ENCODE results near the gene SLC2A4RG. TPM values are rescaled to one million over a fixed set of nuclear protein-coding genes. Genes with fewer than 3 reads are reported as not detected.
"Not testable (repeated sequence)": the region's sequence is repeated elsewhere in the genome, so short reads cannot be mapped to it uniquely, and the experiment has no call there.

SLC2A4RG gene
- total and polyA plus RNA-seq, 2 donors = 33.4 to 66.1 TPM

DNA sequence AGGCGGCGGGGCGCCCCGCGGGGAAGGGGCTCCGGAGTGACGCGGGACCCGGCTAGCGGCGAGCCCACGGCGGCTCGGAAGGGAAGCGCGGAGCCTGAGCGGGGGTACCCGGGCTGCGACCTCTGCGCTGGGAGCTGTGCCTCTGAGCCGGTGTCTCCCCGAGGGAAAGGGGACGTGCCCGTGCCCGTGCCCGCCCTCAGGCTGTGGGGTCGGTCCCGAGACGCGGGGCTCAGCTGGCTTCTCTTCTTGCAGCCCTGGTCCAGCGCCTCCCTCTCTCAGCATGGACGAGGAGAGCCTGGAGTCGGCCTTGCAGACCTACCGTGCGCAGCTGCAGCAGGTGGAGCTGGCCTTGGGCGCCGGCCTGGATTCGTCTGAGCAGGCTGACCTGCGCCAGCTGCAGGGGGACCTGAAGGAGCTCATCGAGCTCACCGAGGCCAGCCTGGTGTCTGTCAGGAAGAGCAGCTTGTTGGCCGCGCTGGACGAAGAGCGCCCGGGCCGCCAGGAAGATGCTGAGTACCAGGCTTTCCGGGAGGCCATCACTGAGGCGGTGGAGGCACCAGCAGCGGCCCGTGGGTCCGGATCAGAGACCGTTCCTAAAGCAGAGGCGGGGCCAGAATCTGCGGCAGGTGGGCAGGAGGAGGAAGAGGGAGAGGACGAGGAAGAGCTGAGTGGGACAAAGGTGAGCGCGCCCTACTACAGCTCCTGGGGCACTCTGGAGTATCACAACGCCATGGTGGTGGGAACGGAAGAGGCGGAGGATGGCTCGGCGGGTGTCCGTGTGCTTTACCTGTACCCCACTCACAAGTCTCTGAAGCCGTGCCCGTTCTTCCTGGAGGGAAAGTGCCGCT, 31.1 kb upstream of the SLC2A4RG start:
- peak overlapping the region; percentile 64 to 96 for H3K4me3 ChIP-seq (ENCODE audit: low read length in 2 of 2)
- DNase-seq (ENCODE audit: low read depth in 6 of 9, low spot score in 9 of 9) = peak in 1 of 9 donors; percentile 28
- H3K27ac ChIP-seq (ENCODE audit: low read depth in 1 of 2, low read length in 1 of 2) = peak overlapping the region; percentile 26 to 89
- H3K36me3 ChIP-seq (ENCODE audit: control insufficient read depth in 2 of 2, insufficient read depth in 2 of 2, low read length in 1 of 2) = peaks cover 44 to 59% of the 10 kb centered on the region in 2 donors
- WGBS = 32% methylated on average over 66 of the region's 67 CpGs
- H3K9me3 ChIP-seq (ENCODE audit: control insufficient read depth in 2 of 2, insufficient read depth in 1 of 2, low read length in 1 of 2) = no peaks in the 10 kb centered on the region
- peaks cover 20 to 23% of the 10 kb centered on the region in 2 donors for H3K4me1 ChIP-seq (ENCODE audit: control insufficient read depth in 2 of 2, insufficient read depth in 2 of 2, low read length in 2 of 2)
- no peaks in the 10 kb centered on the region for H3K27me3 ChIP-seq (ENCODE audit: control insufficient read depth in 2 of 2, insufficient read depth in 1 of 2, low read length in 1 of 2)

DNA sequence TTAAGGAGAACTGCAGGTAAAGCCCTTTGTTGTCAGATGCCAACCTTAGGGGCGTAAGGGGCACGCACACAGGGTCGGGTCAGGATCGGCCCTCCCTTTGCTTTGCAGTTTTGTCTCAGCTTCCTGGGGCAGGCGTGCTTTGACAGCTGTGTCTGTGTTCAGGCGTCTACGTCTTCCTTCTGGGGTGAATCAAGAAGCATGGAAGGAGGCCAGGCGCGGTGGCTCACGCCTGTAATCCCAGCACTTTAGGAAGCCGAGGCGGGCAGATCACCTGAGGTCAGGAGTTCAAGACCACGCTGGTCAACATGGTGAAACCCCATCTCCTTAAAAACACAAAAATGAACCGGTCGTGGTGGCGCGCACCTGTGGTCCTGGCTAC, 30.4 kb upstream of the SLC2A4RG start:
- Histone ChIP-seq H3K4me3 (ENCODE audit: low read length in 2 of 2) (peak overlapping the region in 1 of 2 donors; percentile 64), H3K27me3 (ENCODE audit: control insufficient read depth in 2 of 2, insufficient read depth in 1 of 2, low read length in 1 of 2) (no peaks in the 10 kb centered on the region), H3K9me3 (ENCODE audit: control insufficient read depth in 2 of 2, insufficient read depth in 1 of 2, low read length in 1 of 2) (peaks cover 0 to 3% of the 10 kb centered on the region in 2 donors), H3K36me3 (ENCODE audit: control insufficient read depth in 2 of 2, insufficient read depth in 2 of 2, low read length in 1 of 2) (peaks cover 39 to 56% of the 10 kb centered on the region in 2 donors), H3K27ac (ENCODE audit: low read depth in 1 of 2, low read length in 1 of 2) (no peak overlapping the region), H3K4me1 (ENCODE audit: control insufficient read depth in 2 of 2, insufficient read depth in 2 of 2, low read length in 2 of 2) (peaks cover 20 to 23% of the 10 kb centered on the region in 2 donors)
- 96% methylated on average over 17 of the region's 17 CpGs for WGBS
- DNase-seq (ENCODE audit: low read depth in 6 of 9, low spot score in 9 of 9) = no peak

DNA sequence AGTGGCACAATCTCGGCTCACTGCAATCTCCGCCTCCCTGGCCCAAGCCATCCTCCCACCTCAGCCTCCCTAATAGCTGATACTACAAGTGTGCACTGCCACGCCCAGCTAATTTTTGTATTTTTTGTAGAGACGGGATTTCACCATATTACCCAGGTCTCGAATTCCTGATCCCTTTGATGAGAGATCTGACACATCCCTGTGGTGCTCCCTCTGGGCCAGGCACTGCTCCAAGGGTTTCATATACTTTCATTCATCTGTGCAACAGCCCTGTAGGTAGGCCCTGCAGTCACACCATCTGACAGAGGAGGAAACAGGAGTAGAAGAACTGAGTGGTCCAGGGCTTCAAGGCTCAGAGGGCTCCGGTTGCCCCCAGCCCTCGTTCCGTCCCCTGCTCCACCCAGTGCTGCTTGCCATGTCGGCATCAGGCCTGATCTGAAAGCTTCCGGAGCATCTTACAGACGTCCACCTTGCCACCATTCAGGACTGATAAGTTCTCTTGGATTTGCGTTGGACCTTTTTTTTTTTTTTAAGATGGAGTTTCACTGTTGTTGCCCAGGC, 28.4 kb upstream of the SLC2A4RG start:
- no peak overlapping the region for H3K4me3 ChIP-seq (ENCODE audit: low read length in 2 of 2)
- H3K27ac ChIP-seq (ENCODE audit: low read depth in 1 of 2, low read length in 1 of 2) = no peak overlapping the region
- peaks cover 19 to 20% of the 10 kb centered on the region in 2 donors for H3K4me1 ChIP-seq (ENCODE audit: control insufficient read depth in 2 of 2, insufficient read depth in 2 of 2, low read length in 2 of 2)
- peaks cover 30 to 52% of the 10 kb centered on the region in 2 donors for H3K36me3 ChIP-seq (ENCODE audit: control insufficient read depth in 2 of 2, insufficient read depth in 2 of 2, low read length in 1 of 2)
- DNase-seq (ENCODE audit: low read depth in 6 of 9, low spot score in 9 of 9) = no peak
- peaks cover 2 to 19% of the 10 kb centered on the region in 2 donors for H3K9me3 ChIP-seq (ENCODE audit: control insufficient read depth in 2 of 2, insufficient read depth in 1 of 2, low read length in 1 of 2)
- WGBS = 93% methylated on average over 12 of the region's 12 CpGs
- no peaks in the 10 kb centered on the region for H3K27me3 ChIP-seq (ENCODE audit: control insufficient read depth in 2 of 2, insufficient read depth in 1 of 2, low read length in 1 of 2)

DNA sequence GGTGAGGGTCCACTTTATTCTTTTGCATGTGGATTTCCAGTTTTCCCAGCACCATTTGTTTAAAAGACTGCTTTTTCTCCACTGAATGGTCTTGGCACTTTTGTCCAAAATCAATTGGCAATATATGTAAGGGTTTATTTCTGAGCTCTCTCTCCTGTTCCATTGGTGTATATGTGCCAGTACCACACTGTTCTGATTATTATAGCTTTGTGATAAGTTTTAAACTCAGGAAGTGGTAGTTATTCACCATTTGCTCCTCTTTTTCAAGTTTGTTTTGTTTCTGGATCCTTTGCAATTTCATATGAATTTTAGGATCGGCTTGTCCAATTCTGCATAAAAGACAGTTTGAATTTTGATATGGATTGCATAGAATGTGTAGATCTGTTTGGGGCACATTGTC, 27.4 kb upstream of the SLC2A4RG start:
- no peak for DNase-seq (ENCODE audit: low read depth in 6 of 9, low spot score in 9 of 9)
- H3K9me3 ChIP-seq (ENCODE audit: control insufficient read depth in 2 of 2, insufficient read depth in 1 of 2, low read length in 1 of 2) = peaks cover 2 to 19% of the 10 kb centered on the region in 2 donors
- H3K27me3 ChIP-seq (ENCODE audit: control insufficient read depth in 2 of 2, insufficient read depth in 1 of 2, low read length in 1 of 2) = no peaks in the 10 kb centered on the region
- 97% methylated on average over 1 of the region's 1 CpG for WGBS
- no peak overlapping the region for H3K4me3 ChIP-seq (ENCODE audit: low read length in 2 of 2)
- no peak overlapping the region for H3K27ac ChIP-seq (ENCODE audit: low read depth in 1 of 2, low read length in 1 of 2)
- peaks cover 12% of the 10 kb centered on the region in 2 donors for H3K4me1 ChIP-seq (ENCODE audit: control insufficient read depth in 2 of 2, insufficient read depth in 2 of 2, low read length in 2 of 2)
- peaks cover 27 to 55% of the 10 kb centered on the region in 2 donors for H3K36me3 ChIP-seq (ENCODE audit: control insufficient read depth in 2 of 2, insufficient read depth in 2 of 2, low read length in 1 of 2)

DNA sequence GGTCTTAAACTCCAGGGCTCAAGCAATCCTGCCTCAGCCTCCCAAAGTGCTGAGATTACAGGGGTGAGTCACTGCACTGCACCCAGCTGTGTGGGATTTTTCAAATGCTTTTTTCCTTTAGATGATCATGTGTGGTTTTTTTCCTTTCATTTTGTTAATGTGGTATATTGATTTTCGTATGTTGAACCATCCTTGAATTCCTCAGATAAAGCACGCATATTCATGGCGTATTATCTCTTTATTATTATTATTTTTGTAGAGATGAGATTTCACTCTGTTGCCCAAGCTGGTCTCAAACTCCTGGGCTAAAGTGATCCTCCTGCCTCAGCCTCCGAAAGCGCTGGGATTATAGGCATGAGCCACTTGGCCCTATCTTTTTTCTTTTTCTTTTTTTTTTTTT, 24.7 kb upstream of the SLC2A4RG start:
- Histone ChIP-seq H3K4me3 (ENCODE audit: low read length in 2 of 2) (no peak overlapping the region), H3K27ac (ENCODE audit: low read depth in 1 of 2, low read length in 1 of 2) (no peak overlapping the region), H3K36me3 (ENCODE audit: control insufficient read depth in 2 of 2, insufficient read depth in 2 of 2, low read length in 1 of 2) (peaks cover 39 to 65% of the 10 kb centered on the region in 2 donors), H3K4me1 (ENCODE audit: control insufficient read depth in 2 of 2, insufficient read depth in 2 of 2, low read length in 2 of 2) (peaks cover 0 to 3% of the 10 kb centered on the region in 2 donors), H3K27me3 (ENCODE audit: control insufficient read depth in 2 of 2, insufficient read depth in 1 of 2, low read length in 1 of 2) (no peaks in the 10 kb centered on the region), H3K9me3 (ENCODE audit: control insufficient read depth in 2 of 2, insufficient read depth in 1 of 2, low read length in 1 of 2) (peaks cover 4 to 29% of the 10 kb centered on the region in 2 donors)
- 99% methylated on average over 5 of the region's 5 CpGs for WGBS
- DNase-seq (ENCODE audit: low read depth in 6 of 9, low spot score in 9 of 9) = no peak

DNA sequence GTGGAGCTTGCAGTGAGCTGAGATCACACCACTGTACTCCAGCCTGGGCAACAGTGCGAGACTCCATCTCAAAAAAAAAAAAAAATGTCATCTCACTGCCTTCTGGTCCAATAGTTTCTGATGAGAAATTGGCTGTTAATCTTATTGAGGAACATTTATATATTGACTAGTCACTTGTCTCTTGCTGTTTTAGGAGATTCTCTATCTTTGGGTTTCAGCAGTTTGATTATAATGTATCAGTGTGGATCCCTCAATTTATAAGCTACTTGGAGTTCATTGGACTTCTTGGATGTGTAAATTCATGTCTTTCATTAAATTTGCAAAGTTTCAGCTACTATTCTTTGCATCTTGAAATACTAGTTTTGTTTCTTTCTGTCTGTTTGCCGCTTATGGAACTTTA, 20.6 kb upstream of the SLC2A4RG start:
- H3K4me3 ChIP-seq (ENCODE audit: low read length in 2 of 2) = no peak overlapping the region
- no peak overlapping the region for H3K27ac ChIP-seq (ENCODE audit: low read depth in 1 of 2, low read length in 1 of 2)
- 100% methylated on average over 2 of the region's 2 CpGs for WGBS
- H3K9me3 ChIP-seq (ENCODE audit: control insufficient read depth in 2 of 2, insufficient read depth in 1 of 2, low read length in 1 of 2) = peaks cover 4 to 28% of the 10 kb centered on the region in 2 donors
- DNase-seq (ENCODE audit: low read depth in 6 of 9, low spot score in 9 of 9) = no peak
- H3K27me3 ChIP-seq (ENCODE audit: control insufficient read depth in 2 of 2, insufficient read depth in 1 of 2, low read length in 1 of 2) = no peaks in the 10 kb centered on the region
- H3K36me3 ChIP-seq (ENCODE audit: control insufficient read depth in 2 of 2, insufficient read depth in 2 of 2, low read length in 1 of 2) = peaks cover 46 to 62% of the 10 kb centered on the region in 2 donors
- no peaks in the 10 kb centered on the region for H3K4me1 ChIP-seq (ENCODE audit: control insufficient read depth in 2 of 2, insufficient read depth in 2 of 2, low read length in 2 of 2)

DNA sequence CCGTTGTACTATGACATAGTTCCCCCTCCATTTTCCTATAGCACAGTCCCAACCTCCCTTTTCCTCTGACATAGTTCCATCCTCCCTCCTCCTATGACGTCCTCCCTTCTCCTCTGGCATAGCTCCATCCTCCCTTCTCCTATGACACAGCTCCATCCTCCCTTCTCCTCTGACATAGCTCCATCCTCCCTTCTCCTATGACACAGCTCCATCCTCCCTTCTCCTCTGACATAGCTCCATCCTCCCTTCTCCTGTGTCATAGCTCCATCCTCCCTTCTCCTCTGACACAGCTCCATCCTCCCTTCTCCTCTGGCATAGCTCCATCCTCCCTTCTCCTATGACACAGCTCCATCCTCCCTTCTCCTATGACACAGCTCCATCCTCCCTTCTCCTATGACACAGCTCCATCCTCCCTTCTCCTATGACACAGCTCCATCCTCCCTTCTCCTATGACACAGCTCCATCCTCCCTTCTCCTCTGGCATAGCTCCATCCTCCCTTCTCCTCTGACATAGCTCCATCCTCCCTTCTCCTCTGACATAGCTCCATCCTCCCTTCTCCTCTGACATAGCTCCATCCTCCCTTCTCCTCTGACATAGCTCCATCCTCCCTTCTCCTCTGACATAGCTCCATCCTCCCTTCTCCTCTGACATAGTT, 16.5 kb upstream of the SLC2A4RG start:
- peaks cover 1 to 27% of the 10 kb centered on the region in 2 donors for H3K9me3 ChIP-seq (ENCODE audit: control insufficient read depth in 2 of 2, insufficient read depth in 1 of 2, low read length in 1 of 2)
- H3K36me3 ChIP-seq (ENCODE audit: control insufficient read depth in 2 of 2, insufficient read depth in 2 of 2, low read length in 1 of 2) = peaks cover 44 to 47% of the 10 kb centered on the region in 2 donors
- not testable (repeated sequence) for H3K27me3 ChIP-seq (ENCODE audit: control insufficient read depth in 2 of 2, insufficient read depth in 1 of 2, low read length in 1 of 2); DNase-seq (ENCODE audit: low read depth in 6 of 9, low spot score in 9 of 9); H3K4me3 ChIP-seq (ENCODE audit: low read length in 2 of 2); H3K27ac ChIP-seq (ENCODE audit: low read depth in 1 of 2, low read length in 1 of 2)
- H3K4me1 ChIP-seq (ENCODE audit: control insufficient read depth in 2 of 2, insufficient read depth in 2 of 2, low read length in 2 of 2) = peaks cover 5 to 11% of the 10 kb centered on the region in 2 donors
- WGBS = 89% methylated on average over 2 of the region's 2 CpGs

DNA sequence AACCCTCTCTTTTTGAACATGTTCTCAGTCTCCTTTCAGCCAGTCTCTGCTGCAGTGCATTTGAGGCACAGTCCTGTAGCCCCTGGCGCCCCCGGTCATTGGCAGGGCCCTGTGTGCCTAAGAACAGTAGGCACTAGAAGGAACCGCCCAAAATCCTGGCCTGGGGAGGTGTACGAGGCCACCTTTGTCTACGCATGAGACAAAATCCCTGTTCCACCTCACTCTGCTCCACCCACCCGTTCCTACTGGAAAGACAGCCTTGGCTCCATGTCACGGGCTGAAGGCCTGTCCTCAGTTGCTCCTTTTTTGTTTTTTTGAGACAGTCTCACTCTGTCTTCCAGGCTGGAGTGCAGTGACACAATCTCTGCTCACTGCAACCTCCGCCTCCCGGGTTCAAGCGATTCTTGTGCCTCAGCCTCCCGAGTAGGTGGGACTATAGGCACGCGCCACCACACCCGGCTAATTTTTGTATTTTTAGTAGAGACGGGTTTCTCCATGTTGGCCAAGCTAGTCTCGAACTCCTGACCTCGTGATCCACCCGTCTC, 9.3 kb upstream of the SLC2A4RG start:
- H3K9me3 ChIP-seq (ENCODE audit: control insufficient read depth in 2 of 2, insufficient read depth in 1 of 2, low read length in 1 of 2) = peaks cover 0 to 16% of the 10 kb centered on the region in 2 donors
- DNase-seq (ENCODE audit: low read depth in 6 of 9, low spot score in 9 of 9); H3K27me3 ChIP-seq (ENCODE audit: control insufficient read depth in 2 of 2, insufficient read depth in 1 of 2, low read length in 1 of 2); H3K4me3 ChIP-seq (ENCODE audit: low read length in 2 of 2): not testable (repeated sequence)
- WGBS = 72% methylated on average over 18 of the region's 18 CpGs
- peak overlapping the region; percentile 88 to 99 for H3K27ac ChIP-seq (ENCODE audit: low read depth in 1 of 2, low read length in 1 of 2)
- H3K4me1 ChIP-seq (ENCODE audit: control insufficient read depth in 2 of 2, insufficient read depth in 2 of 2, low read length in 2 of 2) = peaks cover 61 to 78% of the 10 kb centered on the region in 2 donors
- H3K36me3 ChIP-seq (ENCODE audit: control insufficient read depth in 2 of 2, insufficient read depth in 2 of 2, low read length in 1 of 2) = peaks cover 37 to 39% of the 10 kb centered on the region in 2 donors

Data from thymus (tissue), 11 donors.